Measurements from ENCODE around the gene ABHD17A.

DNA sequence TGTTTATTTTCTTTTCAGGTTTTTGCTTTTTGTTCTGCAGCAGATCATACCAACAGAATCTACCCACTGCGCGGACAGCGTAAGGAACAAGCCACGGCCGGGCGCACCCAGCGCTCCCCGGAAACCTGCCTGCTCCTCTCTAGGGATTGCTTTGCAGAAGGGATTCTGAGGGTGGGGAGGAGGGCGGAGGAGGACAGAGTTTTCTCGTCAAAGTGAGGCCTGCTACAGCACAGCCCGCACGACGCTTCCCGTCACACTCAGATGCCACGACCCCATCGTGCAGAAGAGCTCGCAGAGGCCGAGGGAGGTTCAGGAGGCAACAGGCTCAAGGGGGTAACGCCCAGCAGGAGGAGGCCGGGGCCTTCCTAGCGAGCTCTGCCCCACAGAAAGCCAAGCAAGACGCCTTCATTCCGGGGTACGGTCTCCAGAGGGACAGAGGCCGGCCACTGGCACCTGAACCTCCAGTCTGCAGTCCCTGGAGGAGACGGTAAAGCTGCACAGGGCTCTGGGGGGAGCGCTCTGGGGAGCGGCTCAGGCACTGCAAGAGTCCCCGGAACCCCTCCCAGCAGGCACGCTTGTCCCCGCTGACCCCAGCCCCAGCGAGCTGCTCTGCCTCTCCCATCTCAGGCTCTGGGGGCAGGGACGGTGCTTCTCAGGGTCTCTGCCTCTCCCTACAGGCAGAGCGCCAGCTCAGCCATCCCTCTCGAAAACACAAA is 43.9 kb downstream of the ABHD17A start:
- TF ChIP-seq, protein P1, sequence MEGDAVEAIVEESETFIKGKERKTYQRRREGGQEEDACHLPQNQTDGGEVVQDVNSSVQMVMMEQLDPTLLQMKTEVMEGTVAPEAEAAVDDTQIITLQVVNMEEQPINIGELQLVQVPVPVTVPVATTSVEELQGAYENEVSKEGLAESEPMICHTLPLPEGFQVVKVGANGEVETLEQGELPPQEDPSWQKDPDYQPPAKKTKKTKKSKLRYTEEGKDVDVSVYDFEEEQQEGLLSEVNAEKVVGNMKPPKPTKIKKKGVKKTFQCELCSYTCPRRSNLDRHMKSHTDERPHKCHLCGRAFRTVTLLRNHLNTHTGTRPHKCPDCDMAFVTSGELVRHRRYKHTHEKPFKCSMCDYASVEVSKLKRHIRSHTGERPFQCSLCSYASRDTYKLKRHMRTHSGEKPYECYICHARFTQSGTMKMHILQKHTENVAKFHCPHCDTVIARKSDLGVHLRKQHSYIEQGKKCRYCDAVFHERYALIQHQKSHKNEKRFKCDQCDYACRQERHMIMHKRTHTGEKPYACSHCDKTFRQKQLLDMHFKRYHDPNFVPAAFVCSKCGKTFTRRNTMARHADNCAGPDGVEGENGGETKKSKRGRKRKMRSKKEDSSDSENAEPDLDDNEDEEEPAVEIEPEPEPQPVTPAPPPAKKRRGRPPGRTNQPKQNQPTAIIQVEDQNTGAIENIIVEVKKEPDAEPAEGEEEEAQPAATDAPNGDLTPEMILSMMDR (IDR thresholded peaks at IDR 0.05) = no peak
- no peak for TF ChIP-seq EZH2 (IDR thresholded peaks at IDR 0.05; ENCODE audit: borderline replicate concordance, insufficient read depth, low read depth, low read length, poor library complexity, severe bottlenecking)

All from B cell (primary cell).